ENCODE measurements around the gene PATJ.

DNA sequence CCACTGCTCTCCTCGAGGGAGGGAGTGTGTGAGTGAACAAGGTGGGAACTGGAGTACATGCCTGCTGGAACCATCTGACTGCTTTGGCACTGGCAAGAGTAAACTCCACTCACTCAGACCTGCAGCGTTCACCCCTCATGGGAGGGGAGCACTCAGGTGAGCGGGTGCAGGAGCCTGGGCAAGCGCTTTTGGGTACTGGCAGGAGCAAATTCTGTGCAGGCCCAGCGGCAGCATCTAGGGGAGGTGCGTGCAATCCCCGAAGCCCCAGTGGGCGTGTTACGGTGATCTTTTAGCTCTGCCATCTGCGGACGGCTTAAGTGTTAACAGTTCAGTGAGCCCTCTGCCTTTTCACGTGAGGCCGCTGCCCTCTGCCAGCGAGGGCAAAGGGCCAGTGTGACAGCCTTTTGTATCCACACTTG lies 127.4 kb downstream of the PATJ start:
- TF ChIP-seq, protein P1, sequence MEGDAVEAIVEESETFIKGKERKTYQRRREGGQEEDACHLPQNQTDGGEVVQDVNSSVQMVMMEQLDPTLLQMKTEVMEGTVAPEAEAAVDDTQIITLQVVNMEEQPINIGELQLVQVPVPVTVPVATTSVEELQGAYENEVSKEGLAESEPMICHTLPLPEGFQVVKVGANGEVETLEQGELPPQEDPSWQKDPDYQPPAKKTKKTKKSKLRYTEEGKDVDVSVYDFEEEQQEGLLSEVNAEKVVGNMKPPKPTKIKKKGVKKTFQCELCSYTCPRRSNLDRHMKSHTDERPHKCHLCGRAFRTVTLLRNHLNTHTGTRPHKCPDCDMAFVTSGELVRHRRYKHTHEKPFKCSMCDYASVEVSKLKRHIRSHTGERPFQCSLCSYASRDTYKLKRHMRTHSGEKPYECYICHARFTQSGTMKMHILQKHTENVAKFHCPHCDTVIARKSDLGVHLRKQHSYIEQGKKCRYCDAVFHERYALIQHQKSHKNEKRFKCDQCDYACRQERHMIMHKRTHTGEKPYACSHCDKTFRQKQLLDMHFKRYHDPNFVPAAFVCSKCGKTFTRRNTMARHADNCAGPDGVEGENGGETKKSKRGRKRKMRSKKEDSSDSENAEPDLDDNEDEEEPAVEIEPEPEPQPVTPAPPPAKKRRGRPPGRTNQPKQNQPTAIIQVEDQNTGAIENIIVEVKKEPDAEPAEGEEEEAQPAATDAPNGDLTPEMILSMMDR (IDR thresholded peaks at IDR 0.05), result no peak
- TF ChIP-seq POLR2AphosphoS5 (IDR thresholded peaks at IDR 0.05), result no peak
- TF ChIP-seq POLR2A (IDR thresholded peaks at IDR 0.05; ENCODE audit: low read depth), result no peak
- TF ChIP-seq EP300 (IDR thresholded peaks at IDR 0.05), result no peak

Data from esophagus muscularis mucosa (tissue), 4 donors.